Measurements from ENCODE around the gene THBS2. TPM values are rescaled to one million over a fixed set of nuclear protein-coding genes. Genes with fewer than 3 reads are reported as not detected.

THBS2 gene
- total RNA-seq, 2 donors from 2014 or later = 16.2 to 24.5 TPM

- TF ChIP-seq CTCF (IDR thresholded peaks at IDR 0.05) = no peak
- Histone ChIP-seq H3K9me3 (peaks cover 0 to 4% of the 10 kb centered on the region in 2 donors), H3K27me3 (peaks cover 4 to 6% of the 10 kb centered on the region in 2 donors), H3K4me1 (peaks cover 0 to 13% of the 10 kb centered on the region in 2 donors), H3K27ac (no peak overlapping the region), H3K4me3 (no peak overlapping the region), H3K36me3 (no peaks in the 10 kb centered on the region)
- no peak for DNase-seq (ENCODE audit: low spot score)
Observed at GRCh38 chr6:169255643-169256042, 2.0 kb upstream of the THBS2 start.

GRCh38 chr6:169254456-169255316 is 1.0 kb upstream of the THBS2 start:
- no peak for TF ChIP-seq CTCF (IDR thresholded peaks at IDR 0.05)
- Histone ChIP-seq H3K9me3 (peaks cover 0 to 4% of the 10 kb centered on the region in 2 donors), H3K4me1 (peaks cover 0 to 13% of the 10 kb centered on the region in 2 donors), H3K27ac (peak overlapping the region in 1 of 2 donors; percentile 55), H3K27me3 (peaks cover 4 to 6% of the 10 kb centered on the region in 2 donors), H3K36me3 (no peaks in the 10 kb centered on the region), H3K4me3 (no peak overlapping the region)
- DNase-seq (ENCODE audit: low spot score) = no peak

DNA sequence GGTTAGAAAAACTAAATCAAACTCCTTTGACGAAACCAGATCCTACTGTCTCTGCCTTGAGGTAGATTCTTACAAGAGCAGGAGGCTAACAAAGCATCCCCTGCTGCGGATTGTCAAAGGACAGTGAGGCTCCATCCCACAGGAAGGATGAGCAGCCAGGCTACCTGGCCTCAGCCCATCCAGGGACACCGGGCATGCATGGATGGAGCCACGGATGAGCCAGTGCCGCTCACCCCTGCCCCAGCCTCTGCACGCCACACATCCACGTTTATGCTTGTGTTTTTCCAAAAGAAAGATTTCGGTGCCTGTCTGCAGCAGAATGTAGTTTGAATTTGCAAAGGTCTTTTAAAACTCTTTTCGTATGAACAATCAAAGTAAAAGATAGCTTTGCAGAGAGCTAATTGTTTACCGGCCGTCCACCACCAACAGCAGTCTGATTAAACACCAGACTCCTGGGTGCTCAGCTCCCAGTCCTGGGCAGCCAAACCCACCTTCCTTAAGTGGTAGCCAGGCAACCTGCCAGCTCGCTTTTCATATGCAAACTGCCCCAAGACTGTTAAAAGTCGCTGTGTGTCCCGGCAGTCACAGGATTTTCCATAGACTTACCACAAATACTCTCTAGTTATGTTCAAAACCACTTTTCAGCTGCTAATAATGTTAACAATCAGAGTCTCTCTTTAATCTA is 999 bp downstream of the THBS2 start:
- Histone ChIP-seq H3K27ac (peak overlapping the region; percentile 32 to 55), H3K36me3 (peaks cover 8% of the 10 kb centered on the region), H3K4me1 (peaks cover 0 to 13% of the 10 kb centered on the region in 2 donors), H3K27me3 (peaks cover 4 to 6% of the 10 kb centered on the region in 2 donors), H3K4me3 (peak overlapping the region; percentile 27 to 46), H3K9me3 (no peaks in the 10 kb centered on the region)
- no peak for DNase-seq (ENCODE audit: low spot score)
- no peak for TF ChIP-seq CTCF (IDR thresholded peaks at IDR 0.05)

GRCh38 chr6:169251822-169252504 is 1.7 kb downstream of the THBS2 start:
- no peaks in the 10 kb centered on the region for H3K9me3 ChIP-seq
- no peak for TF ChIP-seq CTCF (IDR thresholded peaks at IDR 0.05)
- peaks cover 4 to 6% of the 10 kb centered on the region in 2 donors for H3K27me3 ChIP-seq
- H3K27ac ChIP-seq = peak overlapping the region; percentile 32 to 55
- H3K36me3 ChIP-seq = peaks cover 15% of the 10 kb centered on the region
- no peak for DNase-seq (ENCODE audit: low spot score)
- peaks cover 0 to 13% of the 10 kb centered on the region in 2 donors for H3K4me1 ChIP-seq
- peak overlapping the region; percentile 27 to 46 for H3K4me3 ChIP-seq

GRCh38 chr6:169251371-169251802 is 2.3 kb downstream of the THBS2 start:
- Histone ChIP-seq H3K9me3 (no peaks in the 10 kb centered on the region), H3K27me3 (peaks cover 4 to 6% of the 10 kb centered on the region in 2 donors), H3K4me3 (peak overlapping the region; percentile 27 to 46), H3K36me3 (peaks cover 20% of the 10 kb centered on the region), H3K27ac (peak overlapping the region; percentile 32 to 55), H3K4me1 (peaks cover 0 to 13% of the 10 kb centered on the region in 2 donors)
- no peak for DNase-seq (ENCODE audit: low spot score)
- TF ChIP-seq CTCF (IDR thresholded peaks at IDR 0.05) = no peak
